ENCODE data around the gene FASN.

FASN gene

GRCh38 chr17:82077617-82078358 is 20.2 kb downstream of the FASN start:
- no peak for DNase-seq (ENCODE audit: extremely low spot score)
- ChIA-PET POLR2A (interaction anchor here (0.9 to 1.9 kb wide), 3 partner anchors 11 to 21 kb away, joined by 3 to 9 read pairs (median 8); partner anchors contain the start of gene FASN), CTCF (no interaction called here)
- TF ChIP-seq SUZ12 (IDR thresholded peaks at IDR 0.05), result no peak
- TF ChIP-seq NFRKB (IDR thresholded peaks at IDR 0.05), result no peak
- TF ChIP-seq BHLHE40 (IDR thresholded peaks at IDR 0.05; ENCODE audit: borderline replicate concordance), result no peak
- no peak for TF ChIP-seq ZNF384 (IDR thresholded peaks at IDR 0.05)
- no peak for TF ChIP-seq TARDBP (IDR thresholded peaks at IDR 0.05)
- TF ChIP-seq ELF4 (IDR thresholded peaks at IDR 0.05), result no peak
- no peak for TF ChIP-seq L3MBTL2 (conservative IDR thresholded peaks at IDR 0.05)
- no peak for TF ChIP-seq SP1 (IDR thresholded peaks at IDR 0.05)

- no peak for TF ChIP-seq PKNOX1 (IDR thresholded peaks at IDR 0.05)
- TF ChIP-seq BHLHE40 (IDR thresholded peaks at IDR 0.05; ENCODE audit: borderline replicate concordance), result no peak
- TF ChIP-seq L3MBTL2 (conservative IDR thresholded peaks at IDR 0.05), result no peak
- TF ChIP-seq ZNF384 (IDR thresholded peaks at IDR 0.05), result no peak
- TF ChIP-seq ARNT (IDR thresholded peaks at IDR 0.05), result no peak
- no peak for TF ChIP-seq FOXM1 (IDR thresholded peaks at IDR 0.05; ENCODE audit: borderline replicate concordance)
- TF ChIP-seq FOXA1 (IDR thresholded peaks at IDR 0.05), result no peak
- no peak for TF ChIP-seq SUZ12 (IDR thresholded peaks at IDR 0.05)
- TF ChIP-seq CTBP1 (IDR thresholded peaks at IDR 0.05; ENCODE audit: borderline replicate concordance), result no peak
- no peak for TF ChIP-seq NFRKB (IDR thresholded peaks at IDR 0.05)
- no peak for TF ChIP-seq FOXK2 (IDR thresholded peaks at IDR 0.05)
- no peak for TF ChIP-seq SP1 (IDR thresholded peaks at IDR 0.05)
- no peak for TF ChIP-seq ELF4 (IDR thresholded peaks at IDR 0.05)
- TF ChIP-seq TARDBP (IDR thresholded peaks at IDR 0.05), result no peak
- no peak for TF ChIP-seq LEF1 (IDR thresholded peaks at IDR 0.05; ENCODE audit: borderline replicate concordance)
- no peak for TF ChIP-seq HDGF (IDR thresholded peaks at IDR 0.05; ENCODE audit: borderline replicate concordance)
- ChIA-PET POLR2A (interaction anchor here (0.9 to 1.9 kb wide), 5 partner anchors 10 to 21 kb away, joined by 3 to 9 read pairs (median 3); partner anchors contain the start of genes DUS1L and FASN), CTCF (interaction anchor here (1.5 kb wide), 1 partner anchor 46 kb away, joined by 4 read pairs; no protein-coding TSS in a partner anchor)
- DNase-seq (ENCODE audit: extremely low spot score), result no peak
Measured at GRCh38 chr17:82076785-82077591, 21.0 kb downstream of the FASN start.

GRCh38 chr17:82076018-82076784 is 21.8 kb downstream of the FASN start:
- TF ChIP-seq BHLHE40 (IDR thresholded peaks at IDR 0.05; ENCODE audit: borderline replicate concordance) (no peak), ZNF384 (IDR thresholded peaks at IDR 0.05) (no peak), TARDBP (IDR thresholded peaks at IDR 0.05) (no peak), HDGF (IDR thresholded peaks at IDR 0.05; ENCODE audit: borderline replicate concordance) (no peak), CTBP1 (IDR thresholded peaks at IDR 0.05; ENCODE audit: borderline replicate concordance) (no peak), PKNOX1 (IDR thresholded peaks at IDR 0.05) (no peak), NFRKB (IDR thresholded peaks at IDR 0.05) (no peak)
- DNase-seq (ENCODE audit: extremely low spot score), result no peak
- ChIA-PET POLR2A (interaction anchor here (1.2 to 1.9 kb wide), 4 partner anchors 10 to 22 kb away, joined by 3 to 9 read pairs (median 6); partner anchors contain the start of genes DUS1L and FASN), CTCF (interaction anchor here (1.5 kb wide), 1 partner anchor 46 kb away, joined by 4 read pairs; no protein-coding TSS in a partner anchor)

- CTCF ChIA-PET, result no interaction called here
- no peak for DNase-seq (ENCODE audit: extremely low spot score)
- POLR2A ChIA-PET, result interaction anchor here (1.0 kb wide), 1 partner anchor 25 kb away, joined by 4 read pairs; the partner anchor contains the start of gene FASN
- no peak for TF ChIP-seq FOXM1 (IDR thresholded peaks at IDR 0.05; ENCODE audit: borderline replicate concordance)
- no peak for TF ChIP-seq HDGF (IDR thresholded peaks at IDR 0.05; ENCODE audit: borderline replicate concordance)
- no peak for TF ChIP-seq PKNOX1 (IDR thresholded peaks at IDR 0.05)
- no peak for TF ChIP-seq SUZ12 (IDR thresholded peaks at IDR 0.05)
- no peak for TF ChIP-seq ARNT (IDR thresholded peaks at IDR 0.05)
- TF ChIP-seq LEF1 (IDR thresholded peaks at IDR 0.05; ENCODE audit: borderline replicate concordance), result no peak
- TF ChIP-seq FOXA1 (IDR thresholded peaks at IDR 0.05), result no peak
- no peak for TF ChIP-seq BHLHE40 (IDR thresholded peaks at IDR 0.05; ENCODE audit: borderline replicate concordance)
- TF ChIP-seq L3MBTL2 (conservative IDR thresholded peaks at IDR 0.05), result no peak
Measured at GRCh38 chr17:82073446-82073845, 24.6 kb downstream of the FASN start.

GRCh38 chr17:82072827-82073226 is 25.2 kb downstream of the FASN start:
- ChIA-PET POLR2A (interaction anchor here (1.0 kb wide), 1 partner anchor 26 kb away, joined by 4 read pairs; the partner anchor contains the start of gene FASN), CTCF (no interaction called here)

More at GRCh38 chr17:82072827-82073226, 25.2 kb downstream of the FASN start:
- no peak for DNase-seq (ENCODE audit: extremely low spot score)
- no peak for TF ChIP-seq ARNT (IDR thresholded peaks at IDR 0.05)
- TF ChIP-seq HDGF (IDR thresholded peaks at IDR 0.05; ENCODE audit: borderline replicate concordance), result no peak
- TF ChIP-seq ZNF384 (IDR thresholded peaks at IDR 0.05), result no peak
- TF ChIP-seq SUZ12 (IDR thresholded peaks at IDR 0.05), result no peak
- TF ChIP-seq ELF4 (IDR thresholded peaks at IDR 0.05), result no peak

All from HEK293T (cell line).